LHCN-M2 (cell line): ENCODE results near the gene RNASEH1. TPM values are rescaled to one million over a fixed set of nuclear protein-coding genes. Genes with fewer than 3 reads are reported as not detected.
"Not testable (repeated sequence)": the region's sequence is repeated elsewhere in the genome, so short reads cannot be mapped to it uniquely, and the experiment has no call there.

Source experiments
- DNase-seq: peaks from one replicate; pipeline ENCODE4 v3.0.0-alpha.2; 2012; ENCODE audit warnings: low read depth
- total RNA-seq: library from RNA; depleted of rRNA; stranded (reverse); fragments of >200 nt; gene quantifications from 2 replicates; pipeline ENCODE4 v1.2.3, GENCODE V29; 2014

The RNASEH1 gene
- total RNA-seq, 1 experiment from 2014 or later = 36.7 TPM

DNA sequence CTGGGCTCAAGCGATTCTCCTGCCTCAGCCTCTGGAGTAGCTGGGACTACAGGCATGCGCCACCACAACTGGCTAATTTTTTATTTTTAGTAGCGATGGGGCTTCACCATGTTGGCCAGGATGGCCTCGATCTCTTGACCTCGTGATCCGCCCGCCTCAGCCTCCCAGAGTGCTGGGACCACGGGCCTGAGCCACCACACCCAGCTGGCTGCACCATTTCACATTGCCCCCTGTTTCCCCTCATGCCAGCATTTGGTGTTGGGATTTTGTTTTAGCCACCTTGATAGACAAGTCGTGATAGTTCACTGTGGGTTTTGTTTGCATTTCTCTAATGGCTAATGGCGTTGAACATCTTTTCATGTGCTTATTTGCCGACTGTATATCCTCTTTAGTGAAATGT, 31.0 kb upstream of the RNASEH1 start:
- no peak for DNase-seq

DNA sequence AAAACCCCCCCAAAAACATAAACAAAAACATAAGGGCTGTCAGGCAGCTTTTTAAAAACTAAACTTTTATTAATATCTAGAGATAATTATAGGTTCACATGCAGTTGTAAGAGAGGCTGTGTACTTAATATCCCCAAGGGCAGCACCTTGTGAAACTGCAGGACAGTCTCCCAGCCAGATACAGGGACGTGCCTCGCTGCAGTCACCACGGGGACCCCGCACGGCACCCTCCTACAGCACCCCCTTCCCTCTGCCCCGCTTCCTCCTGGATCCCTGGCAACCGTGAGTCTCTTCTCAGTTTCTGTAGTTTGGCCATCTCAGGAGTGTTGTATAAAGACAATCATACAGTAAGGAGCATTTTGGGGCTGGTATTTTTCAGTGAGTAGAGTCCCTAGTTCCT, 30.0 kb upstream of the RNASEH1 start:
- no peak for DNase-seq

DNA sequence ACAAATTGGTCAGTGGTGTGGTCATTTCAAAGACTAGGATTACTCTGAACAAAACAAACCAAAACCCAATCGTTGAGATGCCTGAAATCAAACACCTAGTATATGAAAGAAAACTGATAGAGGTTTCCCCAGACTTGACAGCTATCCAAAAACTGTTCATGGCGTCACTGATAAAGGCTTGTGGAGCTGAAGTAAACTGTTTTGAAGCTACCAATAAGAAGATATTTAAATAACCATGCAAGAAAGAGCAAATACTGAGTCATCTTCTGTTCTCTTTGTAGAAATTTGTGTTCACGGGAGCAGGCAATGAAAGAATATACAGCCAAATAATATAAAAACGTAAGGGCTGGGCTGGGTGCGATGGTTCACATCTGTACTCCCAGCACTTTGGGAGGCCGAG, 29.3 kb upstream of the RNASEH1 start:
- DNase-seq = no peak

DNA sequence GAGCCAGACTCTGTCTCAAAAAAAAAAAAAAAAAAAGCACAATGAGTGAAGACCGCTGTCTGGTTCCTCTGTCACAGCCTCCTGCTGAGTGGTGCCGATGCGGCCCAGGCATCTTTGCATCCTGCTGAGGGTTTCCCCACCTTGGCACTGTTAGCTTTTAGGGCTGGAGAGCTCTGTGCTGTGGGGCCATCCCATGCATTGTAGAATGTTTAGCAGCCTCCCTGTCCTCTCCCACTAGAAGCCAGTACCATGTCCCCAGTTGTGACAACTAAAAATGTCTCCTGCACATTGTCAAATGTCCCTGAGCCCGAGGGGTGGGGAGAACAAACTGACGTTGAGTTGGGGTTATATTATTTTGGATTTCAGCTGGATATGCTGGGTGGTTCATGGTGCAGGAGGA, 28.9 kb upstream of the RNASEH1 start:
- no peak for DNase-seq

DNA sequence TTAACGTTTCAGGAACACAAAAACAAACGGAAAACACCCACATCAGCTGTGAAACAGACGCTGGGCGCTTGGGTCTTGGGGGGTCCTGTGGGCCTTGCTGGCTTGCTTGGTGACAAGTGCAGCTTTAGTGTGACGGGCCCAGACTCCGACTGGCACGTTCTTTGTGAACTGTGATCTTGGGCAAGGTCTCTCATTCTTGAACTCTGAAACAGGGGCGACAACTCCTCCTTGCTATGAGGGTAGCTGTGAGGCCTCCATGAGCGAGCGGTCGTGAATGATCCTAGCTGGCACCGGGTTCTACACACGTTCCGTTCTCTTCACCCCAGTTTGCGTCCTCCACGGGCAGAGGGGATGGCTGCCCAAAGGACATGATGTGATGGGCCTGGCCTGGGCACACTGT, 28.1 kb upstream of the RNASEH1 start:
- DNase-seq = no peak

DNA sequence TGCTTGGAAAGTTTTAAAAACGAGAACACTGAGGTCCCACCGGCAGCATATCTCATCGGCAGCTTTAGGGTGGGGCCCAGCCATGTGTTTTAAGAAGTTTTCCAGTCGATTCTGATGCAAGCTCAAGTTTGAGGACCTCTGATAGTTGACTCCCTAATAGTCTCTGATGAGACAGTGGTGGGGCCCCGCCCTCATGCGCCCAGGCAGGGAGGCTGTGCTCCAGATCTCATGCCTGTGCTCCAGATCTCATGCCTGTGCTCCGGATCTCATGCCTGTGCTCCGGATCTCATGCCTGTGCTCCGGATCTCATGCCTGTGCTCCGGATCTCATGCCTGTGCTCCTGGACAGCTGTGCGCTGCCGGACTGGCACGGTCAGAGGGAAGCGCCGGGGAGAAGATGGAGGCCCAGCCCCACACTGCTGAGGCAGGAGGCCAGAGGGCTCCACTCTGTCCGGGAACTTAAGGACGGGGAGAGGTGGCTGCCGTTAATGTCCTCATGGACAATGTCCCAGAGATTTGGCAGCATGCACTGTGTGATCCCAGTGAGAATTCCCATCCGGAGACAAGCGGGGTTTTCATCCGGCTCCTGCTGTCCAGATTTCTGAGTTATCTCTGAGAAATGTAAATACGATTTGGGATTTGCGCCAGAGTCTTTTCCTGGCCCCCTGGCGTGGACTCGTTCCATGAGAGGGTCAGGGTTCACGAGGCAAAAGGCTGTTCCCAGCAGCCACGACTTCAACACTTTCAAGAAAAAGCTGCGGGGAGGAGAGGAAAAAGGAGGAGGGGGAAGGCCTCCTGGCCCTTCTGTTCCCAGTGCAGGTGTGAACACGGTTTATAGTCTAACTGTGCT, 27.4 kb upstream of the RNASEH1 start:
- DNase-seq = no peak

DNA sequence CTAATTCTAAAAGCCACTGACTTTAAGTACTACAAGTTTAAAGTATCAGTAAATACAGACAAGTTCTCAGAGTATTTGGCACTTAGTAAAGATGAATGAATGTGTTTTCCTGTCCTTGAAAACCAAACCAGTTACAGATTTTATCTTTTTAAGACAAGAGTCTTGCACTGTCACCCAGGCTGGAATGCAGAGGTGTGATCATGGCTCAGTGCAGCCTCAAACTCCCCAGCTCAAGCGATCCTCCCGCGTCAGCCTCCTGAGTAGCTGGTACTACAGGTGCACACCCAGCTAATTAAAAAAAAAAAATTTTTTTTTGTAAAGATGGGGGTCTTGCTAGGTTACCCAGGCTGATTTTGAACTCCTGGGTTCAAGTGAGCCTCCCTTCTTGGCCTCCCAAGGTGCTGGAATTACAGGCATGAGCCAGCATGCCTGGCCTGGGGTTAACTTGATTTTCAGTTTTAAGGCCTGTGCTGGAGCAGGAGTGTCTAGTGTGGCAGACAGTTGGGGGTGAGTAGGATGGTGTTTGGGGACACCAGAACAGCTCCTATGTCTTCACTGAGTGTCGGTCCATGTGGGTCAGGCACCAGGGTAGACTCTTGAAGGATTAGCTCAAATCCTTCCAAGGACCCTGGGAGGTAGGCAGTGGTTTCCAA, 26.6 kb upstream of the RNASEH1 start:
- DNase-seq = no peak

DNA sequence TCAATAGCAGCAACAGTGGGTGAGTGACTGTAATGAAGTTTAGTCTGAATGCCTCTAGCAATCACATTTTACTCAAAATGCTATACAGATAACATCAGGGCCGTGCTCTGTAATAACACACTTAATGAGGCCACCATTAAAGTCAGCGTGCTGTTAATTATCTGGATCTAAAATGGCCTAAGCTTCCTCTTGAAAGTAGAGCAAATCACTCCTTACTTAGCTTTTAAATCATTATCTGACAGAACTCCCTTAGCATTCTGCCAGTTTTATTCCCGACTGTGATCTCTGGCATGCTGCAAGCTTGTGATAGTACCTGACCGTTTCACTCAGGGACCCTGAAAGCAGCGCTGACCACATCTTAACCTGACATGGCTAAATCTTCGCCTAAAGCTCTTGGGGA, 25.9 kb upstream of the RNASEH1 start:
- no peak for DNase-seq

DNA sequence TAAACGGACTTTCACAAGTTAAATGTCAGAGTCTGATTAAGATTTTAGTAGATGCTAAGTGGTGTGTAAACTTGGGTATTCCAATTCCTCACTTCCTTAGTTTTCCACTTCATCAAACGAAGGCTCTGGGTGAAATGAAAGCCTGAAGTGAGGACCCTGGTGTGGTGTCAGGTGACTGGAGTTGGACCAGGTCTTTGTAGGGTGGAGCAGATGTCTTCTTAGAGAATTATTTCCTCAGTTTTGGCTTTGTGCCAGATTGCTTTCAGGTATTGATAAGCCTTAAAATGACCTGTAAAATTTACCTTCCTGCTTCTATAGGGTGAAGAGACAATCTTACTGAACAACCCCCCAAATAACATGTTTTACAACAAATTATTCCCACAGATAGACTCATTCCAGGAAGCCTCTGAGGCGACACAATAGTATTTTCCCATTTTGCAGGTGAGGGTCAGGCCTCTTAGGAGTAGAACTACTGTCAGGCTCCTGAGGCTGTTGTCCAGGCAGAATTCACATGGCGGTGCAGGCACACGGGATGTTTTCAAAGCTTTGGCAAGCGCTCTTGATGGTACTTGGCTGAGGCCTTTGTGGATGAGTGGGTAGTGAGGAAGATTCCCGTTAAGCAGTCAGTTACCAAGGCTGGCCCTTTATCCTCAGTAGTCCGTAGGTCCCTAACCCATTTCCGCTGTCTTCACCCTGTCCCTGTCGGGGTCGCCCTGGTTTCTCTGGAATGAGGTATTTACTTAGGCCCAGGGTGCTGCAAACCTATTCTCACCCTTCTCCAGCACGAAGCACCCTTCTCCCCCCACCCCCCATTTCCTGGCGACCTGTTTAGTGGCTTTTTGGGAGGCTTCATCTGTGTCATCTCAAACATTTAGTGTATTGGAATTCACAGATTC, 23.5 kb upstream of the RNASEH1 start:
- DNase-seq = no peak

DNA sequence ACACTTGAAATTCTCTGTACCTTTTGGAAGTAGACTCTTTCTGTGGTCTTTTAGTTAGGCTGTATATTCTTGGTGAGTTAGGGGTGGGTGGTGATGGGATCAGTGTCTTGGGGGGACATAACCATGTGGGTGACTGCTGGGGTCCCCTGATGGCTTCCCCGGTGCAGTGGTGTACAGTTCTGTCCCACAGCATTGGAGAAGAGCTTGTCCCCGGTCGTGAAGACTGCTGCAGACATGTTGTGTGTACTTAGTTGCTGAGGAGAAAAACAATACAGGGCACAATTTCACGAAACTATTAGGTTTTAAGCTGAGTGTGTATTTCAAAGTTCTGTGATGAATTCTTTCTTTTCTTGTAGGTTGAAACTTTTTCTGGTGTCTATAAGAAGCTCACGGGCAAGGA, 22.3 kb upstream of the RNASEH1 start:
- no peak for DNase-seq

DNA sequence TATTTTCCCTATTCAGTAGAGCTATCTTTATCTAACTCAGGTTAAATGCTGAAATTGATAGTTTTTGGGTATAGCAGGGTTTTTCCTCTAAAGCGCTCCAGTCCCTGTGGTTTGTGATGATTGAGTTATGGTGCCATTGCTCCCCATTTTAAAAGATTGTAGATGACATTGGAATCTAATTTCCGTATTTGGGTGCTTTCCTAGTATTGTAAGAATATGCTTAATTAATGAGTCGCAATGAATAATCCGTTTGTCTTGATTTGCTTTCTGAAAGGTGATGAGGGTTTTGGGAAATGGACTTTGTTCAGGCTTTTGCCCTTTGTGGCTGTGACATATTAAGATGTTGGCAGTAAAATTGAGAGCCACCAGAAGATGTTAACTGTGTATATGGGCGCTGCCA, 20.9 kb upstream of the RNASEH1 start:
- no peak for DNase-seq

DNA sequence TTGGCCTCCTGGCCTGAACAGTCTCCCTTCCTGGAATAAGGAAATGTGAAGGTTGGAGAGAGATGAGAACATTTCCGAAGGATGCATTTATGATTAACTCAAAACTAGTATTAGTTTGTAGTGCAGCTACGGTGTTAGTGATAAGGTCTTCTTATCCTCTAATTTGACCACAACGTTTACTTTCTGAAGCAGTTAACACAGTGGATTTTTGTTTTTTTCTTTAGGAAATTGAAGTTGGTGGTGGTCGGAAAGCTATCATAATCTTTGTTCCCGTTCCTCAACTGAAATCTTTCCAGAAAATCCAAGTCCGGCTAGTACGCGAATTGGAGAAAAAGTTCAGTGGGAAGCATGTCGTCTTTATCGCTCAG, 18.1 kb upstream of the RNASEH1 start:
- not testable (repeated sequence) for DNase-seq

DNA sequence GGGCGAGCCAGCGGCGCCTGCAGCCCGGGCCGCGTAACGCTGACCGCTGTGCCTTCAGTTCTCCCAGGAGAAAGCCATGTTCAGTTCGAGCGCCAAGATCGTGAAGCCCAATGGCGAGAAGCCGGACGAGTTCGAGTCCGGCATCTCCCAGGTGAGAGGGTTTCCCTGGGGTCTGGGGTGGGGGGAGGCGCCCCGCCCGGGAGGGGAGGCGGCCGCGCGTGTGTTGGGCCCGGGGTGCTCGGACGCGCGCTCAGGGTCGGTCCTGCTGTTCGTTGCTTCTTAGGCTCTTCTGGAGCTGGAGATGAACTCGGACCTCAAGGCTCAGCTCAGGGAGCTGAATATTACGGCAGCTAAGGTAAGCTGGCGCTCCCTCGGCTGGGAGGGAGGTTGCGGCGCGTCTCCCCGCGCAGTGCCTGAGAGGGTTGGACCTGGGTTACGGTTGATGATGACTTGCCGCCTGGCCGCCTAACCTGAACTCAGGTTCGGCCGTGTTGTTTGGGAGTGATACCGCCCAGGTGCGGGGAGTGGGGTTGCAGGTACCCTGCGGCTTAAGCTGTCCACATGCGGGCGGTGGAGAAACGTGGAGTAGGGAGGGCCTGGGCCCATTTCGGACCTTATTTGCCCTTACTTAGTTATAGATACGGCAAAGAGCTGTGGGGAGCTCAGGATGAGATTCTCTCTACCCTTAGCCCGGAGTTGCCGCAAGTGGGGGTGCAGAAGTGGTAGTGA, 17.6 kb upstream of the RNASEH1 start:
- DNase-seq = no peak

DNA sequence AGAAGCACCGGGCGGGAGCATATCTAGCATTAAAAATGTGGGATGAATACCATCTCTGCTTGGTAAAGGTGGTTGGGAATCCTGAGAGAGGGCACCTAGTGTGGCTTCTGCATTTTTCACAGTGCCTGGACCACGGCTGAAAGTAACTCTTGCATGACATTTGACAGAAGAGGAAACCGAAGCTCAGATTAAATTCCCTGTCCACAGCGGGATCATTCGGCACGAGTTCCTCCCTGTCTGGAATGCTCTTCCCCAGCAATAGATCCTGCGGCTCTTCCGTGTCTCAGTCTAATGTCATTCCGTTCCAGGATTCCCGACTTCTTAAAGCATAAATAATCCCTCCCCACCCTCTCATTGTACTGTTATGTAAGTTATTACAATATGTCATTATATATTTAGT, 16.0 kb upstream of the RNASEH1 start:
- DNase-seq = no peak

DNA sequence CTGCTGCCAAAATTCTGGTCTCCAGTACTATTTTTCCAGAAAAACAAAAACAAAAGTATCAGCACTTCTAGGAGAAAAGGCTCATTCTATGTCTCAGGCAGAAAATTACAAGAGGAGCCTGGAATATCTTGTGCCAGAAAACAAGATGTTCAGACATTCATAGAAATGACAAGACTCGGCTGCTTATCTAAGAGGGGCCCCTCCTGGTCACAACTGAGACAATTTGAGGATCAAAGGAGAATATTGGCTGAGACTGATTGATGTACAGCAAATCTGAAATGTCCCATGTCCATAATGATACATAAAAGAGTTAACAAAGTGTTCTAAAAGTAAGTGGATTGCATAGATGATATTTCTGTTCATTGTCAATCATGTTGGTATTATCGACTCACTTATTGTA, 14.5 kb upstream of the RNASEH1 start:
- DNase-seq = no peak

DNA sequence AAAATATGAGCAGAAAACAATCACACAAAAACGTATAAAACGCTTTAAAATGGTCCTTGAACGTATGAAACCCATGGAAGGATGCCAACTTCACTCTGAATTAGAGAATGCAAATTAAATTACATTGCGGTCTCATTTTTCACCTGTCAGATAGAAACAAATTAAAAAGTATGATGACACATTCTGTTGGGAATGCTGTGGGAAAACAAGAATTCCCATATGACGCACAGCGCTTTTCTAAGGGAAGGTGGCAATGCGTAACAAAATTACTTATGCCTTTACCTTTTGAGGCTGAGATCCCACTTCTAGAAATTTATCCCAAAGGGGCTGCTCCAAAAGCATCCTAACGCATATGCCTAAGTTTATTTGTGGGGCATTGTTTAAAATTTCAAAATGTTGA, 13.2 kb upstream of the RNASEH1 start:
- DNase-seq = no peak

DNA sequence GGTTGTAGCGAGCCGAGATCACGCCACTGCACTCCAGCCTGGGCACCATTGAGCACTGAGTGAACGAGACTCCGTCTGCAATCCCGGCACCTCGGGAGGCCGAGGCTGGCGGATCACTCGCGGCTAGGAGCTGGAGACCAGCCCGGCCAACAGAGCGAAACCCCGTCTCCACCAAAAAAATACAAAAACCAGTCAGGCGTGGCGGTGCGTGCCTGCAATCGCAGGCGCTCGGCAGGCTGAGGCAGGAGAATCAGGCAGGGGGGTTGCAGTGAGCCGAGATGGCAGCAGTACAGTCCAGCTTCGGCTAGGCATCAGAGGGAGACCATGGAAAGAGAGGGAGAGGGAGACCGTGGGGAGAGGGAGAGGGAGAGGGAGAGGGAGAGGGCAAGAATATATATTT, 11.5 kb upstream of the RNASEH1 start:
- not testable (repeated sequence) for DNase-seq

DNA sequence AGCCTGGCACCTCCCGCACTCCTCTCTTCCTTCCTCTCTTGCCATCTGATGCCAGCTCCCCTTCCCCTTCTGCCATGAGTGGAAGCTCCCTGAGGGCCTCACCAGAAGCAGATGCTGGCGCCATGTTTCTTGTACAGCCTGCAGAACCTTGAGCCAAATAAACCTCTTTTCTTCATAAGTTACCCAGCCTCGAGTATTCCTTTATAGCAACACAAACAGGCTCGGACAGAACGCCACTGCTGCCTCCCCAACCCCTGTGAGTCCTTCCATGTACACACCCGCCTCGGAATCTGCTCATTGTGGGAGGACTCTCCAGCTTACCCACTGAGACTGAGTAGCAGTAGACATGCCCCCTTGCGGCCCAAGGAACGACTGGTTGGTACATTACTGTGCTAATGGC, 8.7 kb upstream of the RNASEH1 start:
- DNase-seq = no peak

DNA sequence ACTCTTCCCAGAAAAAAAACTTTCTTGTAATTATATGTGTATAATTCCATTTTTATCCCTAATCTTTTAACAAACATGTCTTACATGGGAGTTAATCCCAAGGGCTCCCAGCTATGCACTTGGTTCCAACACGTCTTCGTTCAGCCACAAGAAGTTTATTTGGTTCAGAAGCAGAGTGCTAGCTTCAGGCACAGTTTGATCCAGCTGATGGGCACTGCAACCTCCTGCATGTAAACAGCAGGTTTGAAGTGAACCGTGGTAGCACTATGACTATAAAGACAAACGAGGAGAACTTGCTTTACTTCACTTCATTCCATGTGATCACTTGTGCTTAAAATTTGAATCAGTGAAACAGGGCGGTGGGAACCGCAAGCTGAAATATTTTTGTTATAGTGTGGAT, 7.0 kb upstream of the RNASEH1 start:
- DNase-seq = no peak

DNA sequence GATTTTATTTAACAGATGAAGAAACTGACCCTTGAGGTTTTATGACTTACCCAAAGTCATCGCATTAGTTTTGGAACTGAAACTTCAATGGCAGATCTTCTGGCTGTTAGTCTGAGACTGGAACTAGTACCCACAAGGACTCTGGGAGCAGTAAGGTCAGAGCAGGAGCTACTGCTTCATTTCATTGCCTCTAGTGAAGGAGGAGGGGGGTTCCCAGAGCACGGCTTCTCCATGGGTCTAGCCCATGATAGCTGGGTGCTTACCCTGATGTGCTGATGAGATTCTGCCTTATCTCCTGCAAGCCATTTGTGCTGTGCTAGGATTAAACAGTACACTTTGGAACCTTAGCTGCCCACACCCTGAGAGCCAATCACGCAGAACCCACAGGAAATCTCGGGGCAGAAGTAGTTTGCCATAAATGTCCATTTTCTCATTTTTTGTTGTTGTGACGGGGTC, 5.4 kb upstream of the RNASEH1 start:
- DNase-seq = no peak

DNA sequence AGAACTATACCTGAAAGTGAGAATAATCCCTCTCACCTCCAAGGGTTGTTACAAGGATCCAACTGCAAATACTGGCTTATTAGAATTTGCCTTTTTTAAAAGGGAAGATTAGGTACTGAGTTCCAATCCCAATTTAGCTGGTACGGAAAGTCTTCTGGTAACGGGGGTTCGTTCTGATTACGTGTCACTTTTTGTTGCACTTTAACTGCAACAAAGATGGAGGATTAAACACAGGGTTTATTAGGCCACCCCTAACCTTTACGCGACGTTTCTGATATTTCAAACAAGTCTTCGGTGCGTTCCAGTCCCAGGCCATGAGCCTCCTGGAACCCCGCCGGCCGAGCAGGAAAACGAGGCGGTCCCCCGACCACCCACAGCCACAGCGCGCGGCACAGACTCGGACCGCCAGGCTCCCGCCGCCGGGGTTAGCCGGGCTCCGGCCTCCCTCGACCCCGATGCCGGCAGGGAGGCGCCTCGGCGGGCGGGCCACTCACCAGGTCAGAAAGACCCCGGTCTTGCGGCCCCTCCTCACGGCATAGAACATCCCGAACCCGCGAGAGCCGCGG, 411 bp downstream of the RNASEH1 start:
- DNase-seq = no peak
